GM10266 (cell line): ENCODE results near the gene GGN.

Experiments used
- DNase-seq: peaks from one replicate; pipeline ENCODE4 v3.0.0; 2012; ENCODE audit errors: extremely low spot score
- TF ChIP-seq, protein P1 (sequence below): IDR thresholded peaks from 2 replicates; pipeline ENCODE4 v1.5.1; 2012; ENCODE audit warnings: mild to moderate bottlenecking, low read depth; ENCODE audit not compliant: control insufficient read depth, insufficient read depth; ENCODE audit errors: missing control alignments

Gene GGN

DNA sequence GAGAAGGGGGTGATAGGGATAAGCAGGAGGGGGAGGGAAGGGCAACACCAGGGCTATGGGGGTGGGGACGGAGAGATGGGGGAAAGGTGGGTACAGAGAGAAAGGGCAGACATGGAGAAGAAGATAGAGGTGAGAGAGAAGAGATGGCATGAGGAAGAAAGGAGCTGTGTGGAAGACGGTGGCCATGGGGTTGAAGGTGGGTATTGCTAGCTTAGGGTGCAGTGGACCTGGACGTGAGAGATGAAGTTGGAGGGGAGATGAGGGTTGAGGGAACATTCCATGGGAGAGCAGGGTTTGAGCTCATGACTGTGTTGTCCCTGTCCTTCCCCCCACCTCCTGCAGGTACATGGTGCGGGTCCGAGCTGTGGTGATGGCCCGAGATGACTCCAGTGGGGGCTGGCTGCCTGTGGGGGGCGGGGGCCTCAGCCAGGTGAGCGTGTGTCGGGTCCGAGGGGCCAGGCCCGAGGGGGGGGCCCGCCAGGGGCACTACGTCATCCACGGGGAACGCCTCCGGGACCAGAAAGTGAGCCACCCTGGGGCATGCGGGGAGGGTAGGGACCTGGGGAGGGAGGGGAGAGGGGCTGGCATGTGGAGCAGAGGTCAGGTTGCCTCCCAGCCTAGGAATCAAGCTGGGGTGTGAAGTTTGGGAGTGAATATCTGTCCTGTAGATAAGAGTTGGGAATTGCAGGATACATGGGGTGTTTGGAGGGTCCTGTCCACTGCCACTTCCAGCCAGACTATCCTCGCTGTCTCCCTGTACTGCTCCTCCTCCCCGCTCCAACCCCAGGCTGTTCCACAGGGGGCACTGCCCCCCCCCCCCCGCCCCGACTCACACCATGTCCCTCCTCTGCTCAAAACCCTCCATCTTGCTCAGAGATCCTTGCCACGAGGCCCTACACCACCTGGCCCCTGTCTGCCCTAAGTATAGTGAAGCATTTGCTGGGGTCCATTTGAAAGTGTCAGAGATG, 2.4 kb upstream of the GGN start:
- DNase-seq, result no peak
- TF ChIP-seq, protein P1, sequence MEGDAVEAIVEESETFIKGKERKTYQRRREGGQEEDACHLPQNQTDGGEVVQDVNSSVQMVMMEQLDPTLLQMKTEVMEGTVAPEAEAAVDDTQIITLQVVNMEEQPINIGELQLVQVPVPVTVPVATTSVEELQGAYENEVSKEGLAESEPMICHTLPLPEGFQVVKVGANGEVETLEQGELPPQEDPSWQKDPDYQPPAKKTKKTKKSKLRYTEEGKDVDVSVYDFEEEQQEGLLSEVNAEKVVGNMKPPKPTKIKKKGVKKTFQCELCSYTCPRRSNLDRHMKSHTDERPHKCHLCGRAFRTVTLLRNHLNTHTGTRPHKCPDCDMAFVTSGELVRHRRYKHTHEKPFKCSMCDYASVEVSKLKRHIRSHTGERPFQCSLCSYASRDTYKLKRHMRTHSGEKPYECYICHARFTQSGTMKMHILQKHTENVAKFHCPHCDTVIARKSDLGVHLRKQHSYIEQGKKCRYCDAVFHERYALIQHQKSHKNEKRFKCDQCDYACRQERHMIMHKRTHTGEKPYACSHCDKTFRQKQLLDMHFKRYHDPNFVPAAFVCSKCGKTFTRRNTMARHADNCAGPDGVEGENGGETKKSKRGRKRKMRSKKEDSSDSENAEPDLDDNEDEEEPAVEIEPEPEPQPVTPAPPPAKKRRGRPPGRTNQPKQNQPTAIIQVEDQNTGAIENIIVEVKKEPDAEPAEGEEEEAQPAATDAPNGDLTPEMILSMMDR, result no peak

DNA sequence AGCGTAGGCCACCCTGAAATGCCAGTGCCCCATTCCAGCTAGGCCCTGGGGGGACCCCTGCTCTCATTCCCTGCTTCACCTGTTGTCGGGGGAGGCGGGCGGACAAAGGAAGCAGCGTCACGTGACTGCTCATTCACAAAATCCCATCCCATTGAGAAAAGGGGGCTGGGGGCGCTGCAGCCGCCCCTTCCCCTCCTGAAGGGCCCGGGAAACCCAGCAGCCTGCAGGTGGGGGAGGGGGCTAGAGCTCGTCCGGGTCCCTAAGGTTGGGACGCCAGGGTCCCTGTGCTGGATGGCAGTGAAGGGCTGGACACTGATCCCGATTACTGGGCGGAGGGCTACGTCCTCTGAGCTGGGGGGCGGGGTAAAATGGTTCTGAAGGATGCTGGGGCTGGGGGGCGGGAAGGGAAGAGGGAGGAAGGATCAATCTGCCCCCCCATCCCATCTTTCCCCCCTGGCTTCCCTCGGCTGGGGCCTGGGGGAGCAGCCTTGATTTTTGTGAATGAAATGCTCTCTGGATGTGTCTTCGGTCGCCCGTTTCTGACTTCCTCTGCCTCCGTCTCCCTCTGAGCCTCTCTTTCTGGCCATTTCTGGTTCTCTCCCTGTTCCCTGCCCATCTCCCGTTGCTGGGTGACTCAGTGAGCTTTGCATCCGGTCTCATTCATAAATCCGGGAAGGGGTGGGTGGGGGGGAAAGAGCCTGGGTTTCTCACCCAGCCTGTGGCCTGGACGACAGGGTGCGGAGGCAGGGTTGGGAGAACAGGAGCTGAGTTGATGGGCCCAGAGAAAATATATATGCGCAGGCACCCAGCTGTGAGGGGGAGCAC, 1.5 kb upstream of the GGN start:
- DNase-seq, result no peak
- TF ChIP-seq, protein P1, result no peak

DNA sequence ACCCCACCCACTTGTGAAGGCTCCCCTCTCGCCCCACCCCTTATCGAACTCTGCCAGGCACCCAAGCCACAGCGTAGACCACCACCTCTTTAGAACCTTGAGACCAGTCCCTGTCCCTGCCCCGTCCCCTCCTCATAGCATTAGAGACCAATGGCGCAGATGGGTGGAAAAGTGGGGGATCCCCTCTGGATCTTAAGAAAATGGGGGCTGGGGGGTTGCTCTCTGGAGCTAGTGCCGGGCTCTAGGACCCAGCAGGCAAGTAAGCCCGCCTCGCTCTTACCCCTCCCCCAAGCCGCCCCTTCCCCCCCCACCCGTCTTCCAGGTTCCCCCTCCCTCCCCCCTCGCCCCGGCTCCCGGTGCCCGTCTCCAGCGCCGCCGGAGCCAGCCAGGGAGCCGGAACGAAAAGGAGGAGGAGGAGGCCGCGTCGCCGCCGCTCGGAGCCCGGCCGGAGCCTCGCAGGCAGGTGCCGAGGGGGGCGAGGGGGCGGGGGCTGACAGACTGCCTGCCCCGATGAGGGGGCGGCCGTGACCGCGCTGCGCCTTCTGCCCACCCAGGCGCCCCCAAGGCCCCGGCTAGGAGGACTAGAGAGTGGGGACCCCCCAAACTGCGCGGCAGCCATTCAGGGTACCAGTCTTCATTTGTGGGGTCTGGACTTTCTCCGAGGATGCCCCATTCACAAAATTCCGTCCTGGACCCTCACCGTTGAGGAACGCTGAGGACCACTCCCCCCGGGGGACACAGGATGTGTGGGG, 691 bp upstream of the GGN start, which contains the start of gene SPRED3:
Gene SPRED3 (plus strand): TSS at position 349 of the 752 bp plus-strand sequence. CDS start 1,606 bp downstream, outside the sequence.
- TF ChIP-seq, protein P1, result no peak
- no peak for DNase-seq

DNA sequence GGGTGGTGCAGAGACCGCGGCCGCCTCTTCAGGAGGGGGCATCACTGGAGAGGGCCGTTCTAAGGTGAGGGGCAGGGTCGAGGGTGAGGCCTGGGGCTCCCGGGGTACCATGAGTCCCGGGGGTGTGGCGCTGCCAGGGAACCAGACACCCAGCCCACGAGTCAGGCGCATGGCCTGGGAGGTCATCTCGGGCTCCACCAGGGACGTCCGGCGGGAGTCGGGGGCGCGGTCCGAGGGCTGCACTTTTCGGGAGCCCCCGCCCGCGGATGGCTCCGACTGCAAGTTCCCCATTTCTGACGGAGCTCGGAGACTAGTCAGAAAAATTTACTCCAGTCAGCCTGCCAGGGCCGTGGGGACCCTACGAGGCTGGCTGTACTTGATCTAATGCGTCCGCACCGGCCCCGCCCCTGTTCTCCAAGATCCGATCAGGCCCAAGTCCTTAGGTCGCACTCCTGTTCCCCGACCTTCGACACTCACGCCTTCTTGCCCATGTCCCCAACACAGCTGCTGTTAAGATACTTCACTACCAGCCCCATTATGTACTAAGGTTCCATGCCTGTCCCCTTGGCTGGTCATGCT, 774 bp downstream of the GGN start:
- TF ChIP-seq, protein P1, result no peak
- no peak for DNase-seq

DNA sequence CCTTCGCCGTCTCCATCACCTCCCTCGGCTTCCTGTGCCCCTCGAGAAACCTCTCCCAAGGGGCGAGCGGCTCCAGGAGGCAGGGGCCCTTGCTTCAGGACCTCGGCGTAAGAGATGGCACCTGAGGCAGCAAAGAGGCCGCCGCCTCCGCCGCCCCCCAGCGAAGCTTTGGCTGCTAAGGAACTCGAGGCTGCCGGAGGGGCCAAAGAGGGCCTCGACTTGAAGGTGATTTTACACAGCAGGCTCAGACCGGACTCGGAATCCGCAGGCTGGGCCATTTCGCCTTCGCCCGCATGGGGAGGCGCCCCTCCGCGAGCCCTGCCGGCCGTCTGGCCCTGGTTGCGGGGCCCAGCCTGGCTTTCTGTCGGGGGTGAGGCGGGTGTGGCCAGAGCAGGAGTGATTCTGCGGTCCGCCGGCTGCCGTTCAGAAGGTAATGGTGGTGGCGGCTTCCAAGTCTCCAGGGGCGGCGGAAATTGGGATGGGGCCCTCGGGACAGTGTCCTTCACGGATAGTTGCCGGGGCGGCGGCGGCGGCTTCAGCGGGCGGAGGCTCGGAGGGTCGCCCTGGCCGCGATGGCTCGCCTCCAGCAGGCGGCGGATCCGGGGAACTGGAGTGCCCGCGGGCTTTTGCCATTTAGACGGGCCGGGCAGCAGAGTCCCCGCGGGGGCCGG, 1.4 kb downstream of the GGN start:
- DNase-seq, result no peak
- TF ChIP-seq, protein P1, result no peak

DNA sequence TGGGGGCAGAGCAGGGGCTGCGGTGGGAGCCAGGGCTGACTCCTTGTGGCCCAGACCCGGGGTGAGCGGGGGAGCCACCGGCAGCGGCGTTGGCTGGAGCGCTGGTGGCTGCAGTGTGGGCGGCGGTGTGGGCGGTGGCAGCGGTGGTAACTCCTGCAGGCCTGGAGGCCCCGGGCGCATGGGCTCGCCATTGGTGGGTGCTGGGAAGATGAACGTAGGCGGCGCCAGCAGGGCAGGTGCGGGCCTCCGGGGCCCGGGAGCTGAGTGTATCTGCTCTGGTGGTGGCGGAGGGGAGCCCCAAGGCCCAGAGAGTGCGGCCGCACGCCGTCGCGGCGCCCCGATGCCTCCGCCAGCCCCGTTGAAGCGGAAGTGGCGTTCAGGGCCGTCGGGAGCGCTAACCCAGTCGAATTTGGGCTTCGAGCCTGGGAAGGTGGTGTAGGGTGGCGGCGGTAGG, 2.0 kb downstream of the GGN start:
- TF ChIP-seq, protein P1, result no peak
- DNase-seq, result no peak
